Peyer's patch (tissue), 4 donors: Measurements from ENCODE around the gene CFAP43. TPM values are rescaled to one million over a fixed set of nuclear protein-coding genes. Genes with fewer than 3 reads are reported as not detected.

Experiments
- DNase-seq, 3 donors: peaks; one replicate each; pipeline ENCODE4 v3.0.0-alpha.2; 2017 to 2019
- H3K27ac ChIP-seq, 4 donors: fragments of 200-600 bp; sonication (generic); one replicate each; pipeline ENCODE4 v1.5.1; 2016 to 2019
- H3K27me3 ChIP-seq, 2 donors: fragments of 200-600 bp; sonication (generic); one replicate each; pipeline ENCODE4 v1.5.1; 2019
- H3K36me3 ChIP-seq, 3 donors: fragments of 200-600 bp; sonication (generic); one replicate each; pipeline ENCODE4 v1.5.1; 2016 to 2019
- H3K4me1 ChIP-seq, 4 donors: fragments of 200-600 bp; sonication (generic); one replicate each; pipeline ENCODE4 v1.5.1; 2016 to 2019
- H3K4me3 ChIP-seq, 4 donors: fragments of 200-600 bp; sonication (generic); 1 replicate in 3 of 4; 2 replicates in 1 of 4; pipeline ENCODE4 v1.5.1; 2016 to 2019; ENCODE audit warnings: mild to moderate bottlenecking in 1 of 4
- H3K9me3 ChIP-seq, 4 donors: fragments of 200-600 bp; sonication (generic); one replicate each; pipeline ENCODE4 v1.5.1; 2016 to 2019; ENCODE audit warnings: mild to moderate bottlenecking in 1 of 4
- POLR2A ChIP-seq, 2 donors: fragments of 450-650 bp; IDR thresholded peaks; one replicate each; pipeline ENCODE4 v1.5.1; 2017; ENCODE audit warnings: antibody characterized with exemption in 2 of 2, mild to moderate bottlenecking in 2 of 2, moderate library complexity in 2 of 2
- total RNA-seq, 4 donors: library from RNA; depleted of rRNA; stranded (reverse); fragments of >200 nt; gene quantifications; one replicate each; pipeline ENCODE4 v1.1.0, GENCODE V29; 2016
- TF ChIP-seq, protein P1 (sequence below), 6 experiments: fragments of 450-650 bp in 4 of 6; fragments of 200-600 bp in 2 of 6; sonication (generic) in 1 of 6; IDR thresholded peaks; one replicate each; pipeline ENCODE4 v1.5.1; 2017 to 2019; ENCODE audit warnings: antibody characterized with exemption in 6 of 6, mild to moderate bottlenecking in 3 of 6, moderate library complexity in 1 of 6

The CFAP43 gene
- total RNA-seq, 4 donors from 2014 or later: 0.27 to 12.4 (median 0.76) TPM; not detected in 1

- H3K27ac ChIP-seq: peak overlapping the region; percentile 88 to 99 (median 94)
- H3K9me3 ChIP-seq: no peaks in the 10 kb centered on the region
- H3K36me3 ChIP-seq: no peaks in the 10 kb centered on the region
- H3K4me3 ChIP-seq: peak overlapping the region; percentile 70 to 80 (median 73)
- peaks cover 0 to 11% (median 2%) of the 10 kb centered on the region in 4 donors for H3K4me1 ChIP-seq
- peak in 1 of 3 donors; percentile 52 for DNase-seq
- no peaks in the 10 kb centered on the region for H3K27me3 ChIP-seq
- no peak for TF ChIP-seq POLR2A (IDR thresholded peaks at IDR 0.05)
- TF ChIP-seq, protein P1, sequence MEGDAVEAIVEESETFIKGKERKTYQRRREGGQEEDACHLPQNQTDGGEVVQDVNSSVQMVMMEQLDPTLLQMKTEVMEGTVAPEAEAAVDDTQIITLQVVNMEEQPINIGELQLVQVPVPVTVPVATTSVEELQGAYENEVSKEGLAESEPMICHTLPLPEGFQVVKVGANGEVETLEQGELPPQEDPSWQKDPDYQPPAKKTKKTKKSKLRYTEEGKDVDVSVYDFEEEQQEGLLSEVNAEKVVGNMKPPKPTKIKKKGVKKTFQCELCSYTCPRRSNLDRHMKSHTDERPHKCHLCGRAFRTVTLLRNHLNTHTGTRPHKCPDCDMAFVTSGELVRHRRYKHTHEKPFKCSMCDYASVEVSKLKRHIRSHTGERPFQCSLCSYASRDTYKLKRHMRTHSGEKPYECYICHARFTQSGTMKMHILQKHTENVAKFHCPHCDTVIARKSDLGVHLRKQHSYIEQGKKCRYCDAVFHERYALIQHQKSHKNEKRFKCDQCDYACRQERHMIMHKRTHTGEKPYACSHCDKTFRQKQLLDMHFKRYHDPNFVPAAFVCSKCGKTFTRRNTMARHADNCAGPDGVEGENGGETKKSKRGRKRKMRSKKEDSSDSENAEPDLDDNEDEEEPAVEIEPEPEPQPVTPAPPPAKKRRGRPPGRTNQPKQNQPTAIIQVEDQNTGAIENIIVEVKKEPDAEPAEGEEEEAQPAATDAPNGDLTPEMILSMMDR (IDR thresholded peaks at IDR 0.05): no peak
Observed at GRCh38 chr10:104122225-104123107, 109.7 kb downstream of the CFAP43 start.

- Histone ChIP-seq H3K27me3 (no peaks in the 10 kb centered on the region), H3K9me3 (no peaks in the 10 kb centered on the region), H3K27ac (peak within 1 kb of the TSS; percentile 91 to 99 (median 95)), H3K36me3 (no peaks in the 10 kb centered on the region), H3K4me1 (peaks cover 0 to 15% (median 2%) of the 10 kb centered on the region in 4 donors), H3K4me3 (peak within 1 kb of the TSS; percentile 70 to 80 (median 73))
- DNase-seq: peak; percentile 98 to 100 (median 100)
- peak; percentile 74 to 76 for TF ChIP-seq POLR2A (IDR thresholded peaks at IDR 0.05)
- TF ChIP-seq, protein P1 (IDR thresholded peaks at IDR 0.05): peak; percentile 45 to 79 (median 74)
Observed at GRCh38 chr10:104121485-104122224, 110.5 kb downstream of the CFAP43 start, which contains the start of gene SFR1. Gene SFR1 (plus strand): TSS chr10:104122171. CDS start chr10:104122184, 13 bp downstream.

DNA sequence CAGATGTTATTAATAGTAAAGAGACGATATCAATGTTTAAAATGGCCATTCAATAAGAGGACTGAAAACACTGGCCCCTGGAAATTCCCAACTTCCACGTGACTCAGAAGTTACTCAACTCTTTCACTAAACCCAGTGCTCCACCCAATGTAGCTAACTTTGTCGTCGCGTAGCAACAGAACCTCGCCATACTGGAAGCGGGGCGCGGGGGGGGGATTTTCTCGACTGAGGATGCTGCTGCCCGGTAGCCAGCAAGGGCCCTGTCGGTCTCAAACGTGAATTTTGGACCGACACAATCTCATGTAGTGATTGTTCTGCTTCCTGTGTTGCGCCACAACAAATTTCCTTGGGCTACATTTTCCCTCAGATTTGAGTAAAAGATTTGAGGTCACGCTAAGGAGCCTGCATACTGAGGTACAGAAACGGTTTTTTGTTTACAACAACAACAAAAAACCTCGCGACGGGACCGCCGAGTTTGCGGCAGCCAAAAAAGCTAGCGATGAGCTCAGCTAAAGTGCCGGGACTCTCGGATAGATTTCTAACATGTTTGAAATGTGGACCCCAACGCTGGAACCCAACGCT, 111.2 kb downstream of the CFAP43 start:
- Histone ChIP-seq H3K27ac (peak overlapping the region; percentile 91 to 99 (median 95)), H3K4me1 (peaks cover 0 to 15% (median 2%) of the 10 kb centered on the region in 4 donors), H3K27me3 (no peaks in the 10 kb centered on the region), H3K4me3 (peak overlapping the region; percentile 70 to 80 (median 73)), H3K9me3 (no peaks in the 10 kb centered on the region), H3K36me3 (no peaks in the 10 kb centered on the region)
- peak; percentile 90 to 96 (median 90) for DNase-seq
- TF ChIP-seq, protein P1 (IDR thresholded peaks at IDR 0.05): peak in 1 of 6 experiments; percentile 12
- TF ChIP-seq POLR2A (IDR thresholded peaks at IDR 0.05): no peak

DNA sequence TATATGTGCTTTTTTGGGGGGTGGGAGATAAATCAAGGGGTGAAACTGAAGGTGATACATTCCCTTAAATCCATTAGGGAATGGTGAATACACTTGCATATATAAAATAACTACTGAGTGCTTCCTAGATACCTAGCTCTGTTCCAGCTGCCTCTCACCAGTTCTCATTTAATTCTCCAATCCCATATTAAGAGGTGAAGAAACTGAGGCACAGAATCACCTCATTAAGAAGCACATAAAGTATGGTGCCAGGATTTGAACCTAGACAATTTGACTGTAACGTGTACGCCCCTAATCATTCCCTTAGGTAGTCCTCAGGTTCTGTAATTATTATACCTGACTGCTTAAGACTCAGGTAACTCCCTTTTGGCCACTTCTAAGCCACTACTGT, 111.7 kb downstream of the CFAP43 start:
- Histone ChIP-seq H3K4me1 (peaks cover 0 to 15% (median 2%) of the 10 kb centered on the region in 4 donors), H3K27ac (peak overlapping the region; percentile 91 to 99 (median 95)), H3K36me3 (no peaks in the 10 kb centered on the region), H3K9me3 (no peaks in the 10 kb centered on the region), H3K4me3 (peak overlapping the region; percentile 70 to 80 (median 73)), H3K27me3 (no peaks in the 10 kb centered on the region)
- TF ChIP-seq, protein P1 (IDR thresholded peaks at IDR 0.05): no peak
- no peak for TF ChIP-seq POLR2A (IDR thresholded peaks at IDR 0.05)
- DNase-seq: no peak

DNA sequence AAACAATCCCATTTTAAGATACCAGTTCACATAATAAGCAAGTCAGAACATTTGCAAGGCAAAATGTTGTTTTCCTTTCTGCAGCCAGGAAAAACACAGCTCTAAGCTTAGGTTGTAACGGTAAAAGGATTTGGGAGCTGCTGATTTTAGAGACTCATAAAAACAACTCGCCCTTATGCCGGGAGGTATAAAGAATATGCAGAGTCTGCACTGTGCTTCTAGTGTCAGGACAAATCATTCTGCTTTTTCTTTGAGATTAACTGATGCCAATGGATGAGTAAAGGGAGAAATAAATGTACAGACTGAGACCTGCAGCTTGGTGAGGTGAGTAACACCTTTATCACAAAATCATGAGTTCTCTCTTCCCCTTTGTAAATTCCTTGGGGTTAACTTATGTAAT, 112.2 kb downstream of the CFAP43 start:
- TF ChIP-seq, protein P1 (IDR thresholded peaks at IDR 0.05): no peak
- TF ChIP-seq POLR2A (IDR thresholded peaks at IDR 0.05): no peak
- Histone ChIP-seq H3K27ac (peak overlapping the region in 2 of 4 donors; percentile 98 to 99), H3K36me3 (no peaks in the 10 kb centered on the region), H3K9me3 (no peaks in the 10 kb centered on the region), H3K4me1 (peaks cover 0 to 15% (median 2%) of the 10 kb centered on the region in 4 donors), H3K4me3 (no peak overlapping the region), H3K27me3 (no peaks in the 10 kb centered on the region)
- no peak for DNase-seq
